Neuron (in vitro differentiated cells): Measurements from ENCODE around the gene RAET1E.
"Not testable (repeated sequence)": the region's sequence is repeated elsewhere in the genome, so short reads cannot be mapped to it uniquely, and the experiment has no call there.

ENCODE experiments used
- H2AFZ ChIP-seq: one replicate; pipeline ENCODE4 v1.6.1; 2013; ENCODE audit warnings: low read depth, mild to moderate bottlenecking, inconsistent platforms, low read length, moderate library complexity
- H3K27me3 ChIP-seq: one replicate; pipeline ENCODE4 v1.6.1; 2013; ENCODE audit warnings: low read length; ENCODE audit not compliant: insufficient read depth
- H3K36me3 ChIP-seq: one replicate; pipeline ENCODE4 v1.6.1; 2013; ENCODE audit warnings: low read length; ENCODE audit not compliant: insufficient read depth
- H3K4me1 ChIP-seq: one replicate; pipeline ENCODE4 v1.6.1; 2013; ENCODE audit warnings: low read length; ENCODE audit not compliant: insufficient read depth
- H3K4me3 ChIP-seq: 2 replicates; pipeline ENCODE4 v1.5.1; 2013; ENCODE audit warnings: mild to moderate bottlenecking, low read length, moderate library complexity
- H3K9me3 ChIP-seq: one replicate; pipeline ENCODE4 v1.6.1; 2013; ENCODE audit warnings: low read length

RAET1E gene, protein sequence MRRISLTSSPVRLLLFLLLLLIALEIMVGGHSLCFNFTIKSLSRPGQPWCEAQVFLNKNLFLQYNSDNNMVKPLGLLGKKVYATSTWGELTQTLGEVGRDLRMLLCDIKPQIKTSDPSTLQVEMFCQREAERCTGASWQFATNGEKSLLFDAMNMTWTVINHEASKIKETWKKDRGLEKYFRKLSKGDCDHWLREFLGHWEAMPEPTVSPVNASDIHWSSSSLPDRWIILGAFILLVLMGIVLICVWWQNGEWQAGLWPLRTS

DNA sequence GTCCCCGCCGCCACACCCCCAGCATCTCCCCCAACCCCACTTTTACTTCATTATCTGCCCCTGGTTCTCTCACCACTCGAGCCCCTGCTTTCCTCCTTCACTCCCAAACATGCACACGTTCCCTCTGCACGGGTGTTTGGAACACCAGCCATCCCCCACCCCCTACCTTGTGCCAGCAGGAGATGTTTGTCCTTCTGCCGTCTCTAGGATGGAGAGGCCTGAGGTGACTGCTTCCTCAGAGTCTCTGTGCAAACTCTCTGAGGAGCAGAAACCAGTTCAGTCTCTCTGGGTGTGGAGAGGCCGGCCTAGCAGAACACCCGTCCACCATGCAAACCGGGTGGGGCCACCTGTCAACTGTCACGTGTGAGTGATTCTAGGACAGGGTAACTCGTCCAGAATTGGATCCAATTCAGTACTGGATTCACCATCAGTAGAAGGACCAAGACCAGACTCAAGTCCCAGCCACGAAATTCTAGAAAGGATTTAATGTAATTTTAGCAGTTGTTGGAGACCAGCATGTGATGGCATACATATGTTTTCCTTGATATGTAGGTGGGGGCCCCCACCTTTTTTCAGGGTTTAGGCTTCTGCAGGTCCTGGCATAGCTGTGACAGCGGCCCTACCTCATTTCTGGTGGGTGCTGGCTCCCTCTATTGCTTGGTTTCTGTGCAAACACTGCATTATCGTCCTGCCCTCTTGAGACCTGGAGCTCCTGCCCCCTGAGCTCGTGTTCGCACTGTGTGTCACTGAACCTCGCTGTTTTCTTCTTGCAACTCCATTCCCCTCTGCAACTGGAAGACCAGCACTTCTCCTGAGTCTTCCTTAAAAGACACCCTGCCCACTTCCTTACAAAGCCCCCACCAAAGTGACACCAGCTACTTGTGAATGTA, at the start of gene RAET1E:
Gene RAET1E, minus strand, starts transcription at position 259 of the 890 bp plus-strand sequence. CDS start 7,212 bp downstream, outside the sequence.
- H3K9me3 ChIP-seq, result no peaks in the 10 kb centered on the region
- H2AFZ ChIP-seq, result no peak within 1 kb of the TSS
- H3K36me3 ChIP-seq, result no peaks in the 10 kb centered on the region
- no peaks in the 10 kb centered on the region for H3K27me3 ChIP-seq
- no peak within 1 kb of the TSS for H3K4me3 ChIP-seq
- no peaks in the 10 kb centered on the region for H3K4me1 ChIP-seq

DNA sequence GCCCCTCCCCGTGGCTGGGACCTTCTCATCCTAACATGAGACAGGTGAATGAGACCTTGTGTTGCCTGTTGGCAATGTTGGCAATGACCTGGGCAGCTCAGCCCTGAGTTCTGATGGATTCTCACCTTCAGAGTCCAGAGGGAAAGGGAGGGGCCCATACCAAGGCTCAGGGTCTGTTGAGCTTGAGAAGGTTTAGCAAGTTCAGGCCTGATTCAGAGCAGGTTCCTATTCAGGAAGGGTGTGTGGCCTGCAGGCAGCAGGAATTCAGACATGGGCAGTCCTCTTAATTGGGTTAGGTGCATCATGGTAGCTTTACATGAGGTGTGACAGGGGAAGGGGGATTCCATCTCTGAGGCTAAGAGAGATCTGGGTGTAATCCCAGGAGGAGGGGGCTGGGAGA, 49.6 kb upstream of the RAET1E start:
- not testable (repeated sequence) for H3K9me3 ChIP-seq, H2AFZ ChIP-seq
- peaks cover 54% of the 10 kb centered on the region for H3K27me3 ChIP-seq

DNA sequence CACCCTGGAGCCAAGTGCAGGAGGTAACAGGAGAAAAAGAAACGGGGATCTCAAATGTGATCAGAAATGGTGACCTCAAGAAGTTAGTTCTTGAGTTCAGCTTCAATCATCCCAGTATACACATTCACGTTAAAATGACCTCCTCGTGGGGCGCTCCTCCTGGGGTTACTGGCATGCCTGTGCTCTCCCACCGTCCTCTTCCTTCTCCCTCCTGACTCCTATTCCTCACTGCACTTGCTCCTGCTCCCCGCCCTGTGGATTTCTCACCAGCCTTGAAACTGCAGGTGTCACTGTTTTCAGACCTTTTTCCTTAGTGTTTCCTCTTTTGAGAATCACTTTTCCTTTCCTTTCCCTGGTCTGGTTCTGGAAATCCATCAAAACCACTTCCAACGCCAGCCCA, 48.7 kb upstream of the RAET1E start:
- H2AFZ ChIP-seq, H3K36me3 ChIP-seq, H3K4me3 ChIP-seq, H3K4me1 ChIP-seq, H3K9me3 ChIP-seq: not testable (repeated sequence)
- peaks cover 50% of the 10 kb centered on the region for H3K27me3 ChIP-seq

More for the DNA sequence above, 49.6 kb upstream of the RAET1E start:
- H3K4me1 ChIP-seq, H3K4me3 ChIP-seq, H3K36me3 ChIP-seq: not testable (repeated sequence)

DNA sequence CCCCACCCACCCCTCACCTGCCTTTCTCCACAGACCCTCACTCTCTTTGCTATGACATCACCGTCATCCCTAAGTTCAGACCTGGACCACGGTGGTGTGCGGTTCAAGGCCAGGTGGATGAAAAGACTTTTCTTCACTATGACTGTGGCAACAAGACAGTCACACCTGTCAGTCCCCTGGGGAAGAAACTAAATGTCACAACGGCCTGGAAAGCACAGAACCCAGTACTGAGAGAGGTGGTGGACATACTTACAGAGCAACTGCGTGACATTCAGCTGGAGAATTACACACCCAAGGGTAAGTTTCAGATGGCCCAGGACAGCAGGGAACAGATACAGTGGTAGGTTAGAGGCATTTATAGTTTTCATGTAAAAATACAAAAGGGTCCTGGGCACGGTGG, 47.4 kb upstream of the RAET1E start:
- H3K4me1 ChIP-seq, H3K9me3 ChIP-seq, H2AFZ ChIP-seq, H3K36me3 ChIP-seq, H3K4me3 ChIP-seq: not testable (repeated sequence)
- H3K27me3 ChIP-seq, result peaks cover 46% of the 10 kb centered on the region

DNA sequence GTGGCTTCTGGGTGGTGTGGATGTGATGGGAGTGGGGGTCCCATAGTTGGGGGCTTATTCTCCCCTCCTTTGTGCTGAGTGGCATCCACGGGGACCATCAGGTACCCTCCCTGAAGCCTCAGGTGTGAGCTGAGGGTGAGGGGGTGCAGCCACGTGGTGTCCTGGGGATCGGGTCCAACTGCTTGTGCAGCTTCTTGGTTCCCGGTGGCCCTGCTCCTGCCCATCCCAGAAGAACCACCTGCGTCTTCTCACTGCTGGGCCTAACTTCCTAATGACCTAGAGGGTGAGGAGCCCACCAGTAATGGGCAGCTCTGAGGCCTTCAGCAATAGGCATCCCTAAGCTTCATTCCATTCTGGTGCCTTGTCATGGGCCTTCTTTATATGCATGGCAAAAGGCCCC, 45.4 kb upstream of the RAET1E start:
- H3K27me3 ChIP-seq, result peaks cover 54% of the 10 kb centered on the region
- H3K4me3 ChIP-seq, H3K9me3 ChIP-seq, H3K36me3 ChIP-seq, H2AFZ ChIP-seq: not testable (repeated sequence)
- H3K4me1 ChIP-seq, result peaks cover 10% of the 10 kb centered on the region

DNA sequence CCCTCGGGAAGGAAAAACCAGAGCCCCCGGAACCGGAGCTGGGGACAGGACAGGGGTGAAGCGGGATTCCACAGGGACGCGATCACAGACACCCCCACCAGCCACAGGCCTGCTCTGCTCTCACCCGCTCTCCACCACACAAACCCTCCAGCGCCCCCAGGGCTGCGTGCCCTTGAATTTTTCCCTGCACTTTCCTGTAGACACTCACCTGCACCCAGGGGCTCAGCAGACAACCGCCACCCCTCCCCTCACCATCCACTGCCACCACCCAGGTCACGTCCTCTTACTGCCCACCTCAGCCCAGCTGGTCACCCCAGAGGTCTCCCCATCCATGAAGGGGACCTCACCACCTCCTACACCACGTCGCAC, 44.5 kb upstream of the RAET1E start:
- peak overlapping the region; percentile 62 for H3K4me3 ChIP-seq
- peaks cover 54% of the 10 kb centered on the region for H3K27me3 ChIP-seq
- H3K4me1 ChIP-seq, result peaks cover 13% of the 10 kb centered on the region
- H2AFZ ChIP-seq, result peak overlapping the region; percentile 94
- H3K36me3 ChIP-seq, result no peaks in the 10 kb centered on the region
- H3K9me3 ChIP-seq, result peaks cover 3% of the 10 kb centered on the region

DNA sequence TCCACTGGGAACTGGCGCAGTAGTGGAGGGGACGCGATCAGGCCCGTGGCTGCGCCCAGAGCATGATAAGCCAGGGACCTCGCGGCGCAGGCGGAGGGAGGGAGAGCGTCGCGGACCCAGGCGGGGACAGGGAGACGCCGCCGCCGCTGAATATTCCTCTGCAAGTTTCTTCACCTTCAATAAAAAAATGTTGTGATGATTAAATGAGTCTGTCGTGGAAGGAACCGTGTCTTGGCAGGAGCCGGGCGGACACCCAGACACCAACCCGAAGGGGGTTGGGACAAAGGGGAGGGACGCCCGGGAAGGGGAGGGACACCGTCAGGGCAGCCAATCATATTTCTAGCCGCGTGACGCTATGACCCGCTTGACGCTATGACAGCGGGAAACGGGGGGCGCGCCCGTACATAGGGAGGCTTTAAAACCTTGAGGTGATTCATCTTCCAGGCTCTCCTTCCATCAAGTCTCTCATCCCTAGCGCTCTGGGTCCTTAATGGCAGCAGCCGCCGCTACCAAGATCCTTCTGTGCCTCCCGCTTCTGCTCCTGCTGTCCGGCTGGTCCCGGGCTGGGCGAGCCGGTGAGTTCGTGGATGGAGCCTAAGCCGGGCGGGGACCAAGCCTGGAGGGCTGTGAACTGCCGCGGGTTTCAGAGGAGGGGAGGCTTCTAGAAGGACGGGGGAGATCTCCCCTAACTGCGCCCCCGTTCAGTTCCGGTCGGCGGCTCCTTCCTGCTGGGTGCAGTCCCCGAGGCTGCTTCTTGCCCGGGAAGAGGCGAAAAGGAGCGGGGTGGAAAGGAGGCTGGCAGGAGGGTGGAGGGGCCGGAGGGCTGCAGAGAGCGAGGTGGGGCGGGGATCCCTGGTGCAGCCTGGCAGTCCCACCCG, 43.9 kb upstream of the RAET1E start, which contains the start of gene ULBP2:
Gene ULBP2, plus strand, starts transcription at position 432 of the 878 bp plus-strand sequence. Its CDS starts 59 bp downstream, at position 491.
- Histone ChIP-seq H3K27me3 (peaks cover 60% of the 10 kb centered on the region), H3K36me3 (no peaks in the 10 kb centered on the region), H3K9me3 (peaks cover 3% of the 10 kb centered on the region), H3K4me1 (peaks cover 13% of the 10 kb centered on the region), H3K4me3 (peak within 1 kb of the TSS; percentile 62), H2AFZ (peak within 1 kb of the TSS; percentile 94)

DNA sequence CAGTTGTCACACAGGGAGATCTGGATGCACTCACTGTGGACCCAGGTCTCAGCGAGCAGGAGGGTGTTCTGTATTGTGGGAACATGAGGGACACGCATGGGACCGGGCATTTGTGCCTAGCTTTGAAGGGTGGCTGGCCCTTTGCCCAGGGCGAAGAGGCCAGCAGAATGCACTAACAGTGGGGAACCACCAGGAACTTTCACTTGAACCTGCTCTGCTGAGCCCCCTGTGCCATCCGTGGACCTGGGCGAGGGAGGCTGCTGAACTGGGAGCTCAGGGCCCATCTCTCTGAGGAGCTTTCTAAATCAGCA, 42.7 kb upstream of the RAET1E start:
- Histone ChIP-seq H2AFZ (no peak overlapping the region), H3K4me3 (no peak overlapping the region), H3K9me3 (no peaks in the 10 kb centered on the region), H3K36me3 (no peaks in the 10 kb centered on the region), H3K4me1 (peaks cover 16% of the 10 kb centered on the region), H3K27me3 (peaks cover 65% of the 10 kb centered on the region)

DNA sequence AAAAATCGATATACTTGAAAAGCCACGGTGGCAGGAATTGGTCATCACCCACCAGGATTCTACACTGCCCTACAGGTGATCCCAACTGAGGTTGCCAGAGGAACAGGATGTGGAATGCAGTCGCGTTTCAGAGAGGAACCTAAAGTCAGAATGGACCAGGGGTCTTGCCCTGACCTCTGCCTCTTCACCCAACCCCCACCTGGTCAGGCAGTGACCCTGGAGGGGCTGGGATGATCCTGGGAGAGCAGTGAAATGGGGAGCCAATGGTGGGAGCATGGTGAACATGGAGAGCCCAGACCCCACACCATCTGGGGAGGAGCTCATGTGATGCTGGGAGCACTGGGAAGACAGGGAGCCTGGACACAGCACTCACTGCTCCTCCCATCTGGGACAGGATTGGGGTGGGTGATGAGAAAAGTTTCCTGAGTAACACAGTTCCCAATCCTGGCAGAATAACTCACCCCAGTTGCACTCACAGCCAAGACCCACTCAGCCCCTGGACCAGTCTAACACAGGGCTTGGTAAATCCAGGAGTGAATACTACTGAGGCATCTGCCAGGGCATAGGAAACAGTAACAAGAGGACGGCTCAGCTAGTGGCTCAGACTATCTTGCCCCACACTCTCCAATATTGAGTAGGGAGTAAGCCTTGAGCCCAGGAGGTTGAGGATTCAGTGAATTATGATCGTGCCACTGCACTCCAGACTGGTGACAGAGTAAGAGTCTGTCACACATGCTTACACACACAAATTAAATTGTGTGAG, 42.2 kb upstream of the RAET1E start:
- H2AFZ ChIP-seq, result no peak overlapping the region
- no peaks in the 10 kb centered on the region for H3K36me3 ChIP-seq
- H3K4me1 ChIP-seq, result peaks cover 16% of the 10 kb centered on the region
- H3K27me3 ChIP-seq, result peaks cover 70% of the 10 kb centered on the region
- H3K9me3 ChIP-seq, result no peaks in the 10 kb centered on the region
- H3K4me3 ChIP-seq, result no peak overlapping the region

DNA sequence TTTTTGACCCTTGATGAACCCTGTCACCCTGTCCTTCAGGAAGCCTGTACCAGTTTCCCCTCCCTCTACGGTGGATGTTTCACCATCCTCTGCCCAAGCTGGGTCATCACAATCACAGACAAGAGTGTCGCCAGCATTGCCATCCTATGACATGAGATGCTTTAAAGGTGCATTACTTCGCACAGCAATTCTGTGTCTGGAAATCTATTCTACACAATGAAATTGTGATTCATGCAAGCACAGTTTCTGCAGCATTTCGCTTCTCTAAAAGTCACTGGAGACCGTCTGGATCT, 41.4 kb upstream of the RAET1E start:
- H3K27me3 ChIP-seq, result peaks cover 76% of the 10 kb centered on the region
- H3K36me3 ChIP-seq, result no peaks in the 10 kb centered on the region
- peaks cover 16% of the 10 kb centered on the region for H3K4me1 ChIP-seq
- no peak overlapping the region for H3K4me3 ChIP-seq
- H3K9me3 ChIP-seq, result no peaks in the 10 kb centered on the region
- no peak overlapping the region for H2AFZ ChIP-seq

DNA sequence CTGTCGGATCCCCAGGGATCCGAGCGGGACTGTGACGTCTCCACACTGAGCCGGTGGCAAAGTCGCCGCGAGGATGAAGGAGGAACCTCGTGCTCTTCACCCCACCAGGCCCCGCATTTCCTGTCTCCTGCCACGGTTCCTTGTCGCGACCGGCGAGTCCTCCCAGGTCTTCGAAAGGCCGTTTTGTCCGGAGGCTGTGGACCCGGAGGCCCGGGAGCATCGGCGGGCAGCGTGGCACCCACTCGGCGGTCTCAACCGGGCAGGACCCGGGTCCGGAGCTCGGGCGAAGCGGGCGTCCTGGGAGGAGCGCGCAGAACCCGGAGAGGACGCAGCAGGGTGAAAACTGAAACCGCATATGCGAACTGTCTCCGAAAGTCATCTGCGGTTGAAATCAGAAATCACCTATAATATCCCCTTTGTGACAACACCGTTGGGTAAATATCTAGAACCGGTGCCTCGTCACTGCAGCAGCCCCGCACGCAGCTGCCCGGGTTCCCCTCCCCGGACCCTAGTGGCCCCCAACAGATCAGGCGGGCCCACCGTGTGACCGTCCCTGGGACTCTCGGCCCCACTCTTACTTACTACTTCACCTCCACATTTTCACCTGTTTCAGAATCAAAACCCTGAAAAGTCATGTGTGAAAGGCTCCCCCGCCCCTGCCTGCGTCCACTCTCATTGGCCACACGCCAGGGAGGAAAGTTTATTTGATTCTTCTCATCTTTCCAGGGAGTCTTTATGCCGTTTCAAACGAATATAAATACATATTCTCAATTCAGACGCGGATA, 40.9 kb upstream of the RAET1E start:
- peaks cover 16% of the 10 kb centered on the region for H3K4me1 ChIP-seq
- no peak overlapping the region for H3K4me3 ChIP-seq
- H3K27me3 ChIP-seq, result peaks cover 76% of the 10 kb centered on the region

DNA sequence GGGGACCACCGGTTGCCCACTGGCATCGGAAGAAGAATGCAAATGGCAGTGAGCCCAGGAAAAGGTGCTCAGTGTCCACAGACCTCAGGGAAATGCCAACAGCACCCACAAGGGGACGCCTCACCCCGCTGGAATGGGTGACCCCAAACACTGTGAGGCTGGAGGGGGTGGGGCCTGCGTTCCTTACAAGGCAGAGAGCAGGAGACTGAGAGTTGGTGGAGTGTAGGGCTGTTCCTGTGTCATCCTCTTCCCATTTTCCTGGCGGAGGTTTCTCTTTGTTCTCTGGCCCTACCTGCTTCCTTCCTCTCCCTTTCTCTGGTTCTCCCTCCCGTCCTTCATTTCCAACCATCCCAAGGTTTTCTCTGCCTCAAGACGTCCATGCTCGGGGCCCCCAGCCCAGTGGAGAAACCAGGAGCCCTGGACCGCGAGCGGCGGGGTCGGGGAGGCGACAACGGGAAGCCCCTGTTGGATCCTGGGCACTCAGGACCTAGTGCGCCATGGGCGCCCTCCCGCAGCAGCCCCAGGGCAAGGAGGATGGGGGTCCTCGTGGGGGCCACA, 40.2 kb upstream of the RAET1E start:
- H2AFZ ChIP-seq, H3K9me3 ChIP-seq, H3K36me3 ChIP-seq, H3K4me3 ChIP-seq: not testable (repeated sequence)
- peaks cover 16% of the 10 kb centered on the region for H3K4me1 ChIP-seq
- H3K27me3 ChIP-seq, result peaks cover 76% of the 10 kb centered on the region

More for the DNA sequence above, 40.9 kb upstream of the RAET1E start:
- H2AFZ ChIP-seq, result no peak overlapping the region
- no peaks in the 10 kb centered on the region for H3K9me3 ChIP-seq
- H3K36me3 ChIP-seq, result no peaks in the 10 kb centered on the region
